Activated CD8-positive, alpha-beta memory T cell treated with anti-CD3 and anti-CD28 coated beads, Interleukin-2, amount 10 ng/mL, durations not matched to agents 7 days and 5 days (primary cell): ENCODE results near the gene FEZF1. TPM values are rescaled to one million over a fixed set of nuclear protein-coding genes. Genes with fewer than 3 reads are reported as not detected.

Source experiments
- ATAC-seq: fragments of 150-1000 bp; cut with Tn5 transposase; one replicate; pipeline ENCODE4 v1.10.0; 2021; ENCODE audit warnings: moderate library complexity
- CTCF ChIA-PET: fragments of 350-600 bp; sonication (Branson Sonifier 250); formaldehyde crosslinking; loops from one replicate; lab custom pipeline; 2021; ENCODE audit warnings: antibody characterized with exemption; lab: Charles Lee
- DNase-seq: peaks from one replicate; pipeline ENCODE4 v3.0.0-alpha.2; 2020
- H3K27ac Mint-ChIP-seq: one replicate; pipeline ENCODE4 v1.8.0; 2021; ENCODE audit warnings: mild to moderate bottlenecking, mixed read lengths
- H3K27me3 Mint-ChIP-seq: one replicate; pipeline ENCODE4 v1.8.0; 2021; ENCODE audit warnings: mixed read lengths
- H3K36me3 Mint-ChIP-seq: one replicate; pipeline ENCODE4 v1.8.0; 2021; ENCODE audit warnings: mild to moderate bottlenecking, mixed read lengths
- H3K4me1 Mint-ChIP-seq: one replicate; pipeline ENCODE4 v1.8.0; 2021; ENCODE audit warnings: mixed read lengths
- H3K4me3 Mint-ChIP-seq: one replicate; pipeline ENCODE4 v1.8.0; 2021; ENCODE audit warnings: mild to moderate bottlenecking, moderate library complexity, mixed read lengths
- H3K9me3 Mint-ChIP-seq: one replicate; pipeline ENCODE4 v1.8.0; 2022; ENCODE audit warnings: low read depth, mixed read lengths
- total RNA-seq, 2 experiments: library from RNA; stranded (reverse); gene quantifications; one replicate each; pipeline ENCODE4 v1.2.3, GENCODE V29; 2021

Gene FEZF1
- total RNA-seq, result not detected

GRCh38 chr7:122304319-122304975, at the start of gene FEZF1:
FEZF1 (minus strand) TSS chr7:122304750; CDS start chr7:122304437, 313 bp downstream.
- H3K9me3 Mint-ChIP-seq, result peaks cover 2% of the 10 kb centered on the region
- H3K27ac Mint-ChIP-seq, result peak within 1 kb of the TSS; percentile 49
- ATAC-seq (no peak), DNase-seq (no peak)
- no peak within 1 kb of the TSS for H3K4me3 Mint-ChIP-seq
- no peaks in the 10 kb centered on the region for H3K4me1 Mint-ChIP-seq
- CTCF ChIA-PET, result no interaction called here
- H3K36me3 Mint-ChIP-seq, result peaks cover 7% of the 10 kb centered on the region
- H3K27me3 Mint-ChIP-seq, result peaks cover 89% of the 10 kb centered on the region

GRCh38 chr7:122352454-122352853, 47.9 kb upstream of the FEZF1 start:
- CTCF ChIA-PET, result no interaction called here
- Mint-ChIP-seq H3K4me1 (no peaks in the 10 kb centered on the region), H3K36me3 (no peaks in the 10 kb centered on the region)

GRCh38 chr7:122350701-122351100, 46.2 kb upstream of the FEZF1 start:
- Mint-ChIP-seq H3K9me3 (no peaks in the 10 kb centered on the region), H3K27ac (no peak overlapping the region), H3K4me1 (no peaks in the 10 kb centered on the region), H3K27me3 (no peaks in the 10 kb centered on the region), H3K4me3 (no peak overlapping the region), H3K36me3 (no peaks in the 10 kb centered on the region)
- ATAC-seq, result no peak
- CTCF ChIA-PET, result no interaction called here
- no peak for DNase-seq

More at GRCh38 chr7:122352454-122352853, 47.9 kb upstream of the FEZF1 start:
- ATAC-seq, result no peak
- H3K27me3 Mint-ChIP-seq, result no peaks in the 10 kb centered on the region
- no peak for DNase-seq
- no peak overlapping the region for H3K4me3 Mint-ChIP-seq
- H3K27ac Mint-ChIP-seq, result no peak overlapping the region
- no peaks in the 10 kb centered on the region for H3K9me3 Mint-ChIP-seq

- no peaks in the 10 kb centered on the region for H3K27me3 Mint-ChIP-seq
- H3K36me3 Mint-ChIP-seq, result no peaks in the 10 kb centered on the region
- CTCF ChIA-PET, result no interaction called here
- H3K27ac Mint-ChIP-seq, result no peak overlapping the region
- peaks cover 4% of the 10 kb centered on the region for H3K9me3 Mint-ChIP-seq
- H3K4me1 Mint-ChIP-seq, result no peaks in the 10 kb centered on the region
- ATAC-seq (no peak), DNase-seq (no peak)
- no peak overlapping the region for H3K4me3 Mint-ChIP-seq
Observed at GRCh38 chr7:122344303-122344620, 39.7 kb upstream of the FEZF1 start.

- Mint-ChIP-seq H3K36me3 (no peaks in the 10 kb centered on the region), H3K27me3 (no peaks in the 10 kb centered on the region), H3K4me1 (no peaks in the 10 kb centered on the region), H3K9me3 (peaks cover 4% of the 10 kb centered on the region), H3K27ac (no peak overlapping the region), H3K4me3 (no peak overlapping the region)
- ATAC-seq (no peak), DNase-seq (no peak)
- CTCF ChIA-PET, result no interaction called here
Observed at GRCh38 chr7:122343601-122344302, 39.2 kb upstream of the FEZF1 start.

GRCh38 chr7:122340427-122340826, 35.9 kb upstream of the FEZF1 start:
- H3K4me1 Mint-ChIP-seq, result no peaks in the 10 kb centered on the region
- CTCF ChIA-PET, result no interaction called here

GRCh38 chr7:122339145-122339904, 34.8 kb upstream of the FEZF1 start:
- ATAC-seq (no peak), DNase-seq (no peak)
- no peaks in the 10 kb centered on the region for H3K36me3 Mint-ChIP-seq
- no peaks in the 10 kb centered on the region for H3K27me3 Mint-ChIP-seq
- no peak overlapping the region for H3K27ac Mint-ChIP-seq
- H3K4me3 Mint-ChIP-seq, result no peak overlapping the region
- H3K9me3 Mint-ChIP-seq, result peaks cover 4% of the 10 kb centered on the region
- no peaks in the 10 kb centered on the region for H3K4me1 Mint-ChIP-seq
- CTCF ChIA-PET, result no interaction called here

More at GRCh38 chr7:122340427-122340826, 35.9 kb upstream of the FEZF1 start:
- H3K27ac Mint-ChIP-seq, result no peak overlapping the region
- DNase-seq (no peak), ATAC-seq (no peak)
- no peak overlapping the region for H3K4me3 Mint-ChIP-seq
- H3K9me3 Mint-ChIP-seq, result peaks cover 4% of the 10 kb centered on the region
- no peaks in the 10 kb centered on the region for H3K36me3 Mint-ChIP-seq
- H3K27me3 Mint-ChIP-seq, result no peaks in the 10 kb centered on the region

GRCh38 chr7:122337011-122337410, 32.5 kb upstream of the FEZF1 start:
- CTCF ChIA-PET, result no interaction called here
- H3K9me3 Mint-ChIP-seq, result peaks cover 4% of the 10 kb centered on the region
- no peaks in the 10 kb centered on the region for H3K27me3 Mint-ChIP-seq
- no peak overlapping the region for H3K4me3 Mint-ChIP-seq
- ATAC-seq (no peak), DNase-seq (no peak)
- H3K36me3 Mint-ChIP-seq, result no peaks in the 10 kb centered on the region
- no peaks in the 10 kb centered on the region for H3K4me1 Mint-ChIP-seq
- H3K27ac Mint-ChIP-seq, result no peak overlapping the region

- Mint-ChIP-seq H3K9me3 (no peaks in the 10 kb centered on the region), H3K4me3 (no peak overlapping the region), H3K36me3 (no peaks in the 10 kb centered on the region), H3K27ac (no peak overlapping the region), H3K4me1 (no peaks in the 10 kb centered on the region), H3K27me3 (no peaks in the 10 kb centered on the region)
- no peak for ATAC-seq
- CTCF ChIA-PET, result no interaction called here
- no peak for DNase-seq
Observed at GRCh38 chr7:122329145-122329802, 24.7 kb upstream of the FEZF1 start.

GRCh38 chr7:122327969-122328368, 23.4 kb upstream of the FEZF1 start:
- H3K27ac Mint-ChIP-seq, result no peak overlapping the region
- H3K4me1 Mint-ChIP-seq, result no peaks in the 10 kb centered on the region
- CTCF ChIA-PET, result no interaction called here
- ATAC-seq (no peak), DNase-seq (no peak)
- H3K27me3 Mint-ChIP-seq, result no peaks in the 10 kb centered on the region
- H3K9me3 Mint-ChIP-seq, result no peaks in the 10 kb centered on the region
- no peak overlapping the region for H3K4me3 Mint-ChIP-seq
- no peaks in the 10 kb centered on the region for H3K36me3 Mint-ChIP-seq

- DNase-seq (no peak), ATAC-seq (no peak)
- no peaks in the 10 kb centered on the region for H3K4me1 Mint-ChIP-seq
- no peak overlapping the region for H3K27ac Mint-ChIP-seq
- H3K27me3 Mint-ChIP-seq, result peaks cover 57% of the 10 kb centered on the region
- H3K9me3 Mint-ChIP-seq, result no peaks in the 10 kb centered on the region
- no peaks in the 10 kb centered on the region for H3K36me3 Mint-ChIP-seq
- CTCF ChIA-PET, result no interaction called here
- H3K4me3 Mint-ChIP-seq, result no peak overlapping the region
Observed at GRCh38 chr7:122316467-122317388, 12.2 kb upstream of the FEZF1 start.

- Mint-ChIP-seq H3K9me3 (no peaks in the 10 kb centered on the region), H3K36me3 (no peaks in the 10 kb centered on the region), H3K4me3 (no peak overlapping the region), H3K27ac (no peak overlapping the region), H3K27me3 (peaks cover 65% of the 10 kb centered on the region), H3K4me1 (peaks cover 1% of the 10 kb centered on the region)
- CTCF ChIA-PET, result no interaction called here
- ATAC-seq (no peak), DNase-seq (no peak)
Observed at GRCh38 chr7:122315507-122316466, 11.2 kb upstream of the FEZF1 start.
